ENCODE measurements around the gene WDR7. TPM values are rescaled to one million over a fixed set of nuclear protein-coding genes. Genes with fewer than 3 reads are reported as not detected.

WDR7 gene
- total RNA-seq (2021; ENCODE audit: unreplicated experiment) (11.5 TPM), Bru-seq, nascent RNA (percentile 58 among the genes with signal in this experiment), BruChase-seq, experiment 1, labeled RNA remaining after a 6-hour chase (percentile 45 among the genes with signal in this experiment), BruChase-seq, experiment 2, labeled RNA remaining after a 2-hour chase (percentile 46 among the genes with signal in this experiment)
- polyA plus RNA-seq (2012), result 4.5 and 5.9 TPM in 2 replicates
- long read RNA-seq, full-length matches to known transcripts, result 1 of 10 reads
- long read RNA-seq, partial matches to known transcripts, result 6 of 10 reads
- long read RNA-seq, other reads (novel, unspliced or antisense), result 3 of 10 reads

- H3K9me3 ChIP-seq (ENCODE audit: control insufficient read depth in 1 of 2, insufficient read depth in 1 of 2, low read depth in 1 of 2, low read length in 2 of 2), result no peaks in the 10 kb centered on the region
- DNase-seq (ENCODE audit: low read depth, low spot score) (peak; percentile 97), ATAC-seq (peak; percentile 99)
- no peaks in the 10 kb centered on the region for H3K27me3 ChIP-seq (ENCODE audit: insufficient read depth, low read length)
- peaks cover 0 to 16% of the 10 kb centered on the region in 2 experiments; a peak in 3 of 4 replicates for H3K4me1 ChIP-seq (ENCODE audit: control insufficient read depth in 1 of 2, insufficient read depth in 2 of 2, low read length in 2 of 2)
- H3K4me2 ChIP-seq (ENCODE audit: low read length), result peak within 1 kb of the TSS; percentile 82
- no peaks in the 10 kb centered on the region for H3K9me2 ChIP-seq (ENCODE audit: insufficient read depth)
- H3K4me3 ChIP-seq (replicated peaks in 1 of 2; ENCODE audit: low read depth in 1 of 2, low read length in 2 of 2), result peak within 1 kb of the TSS; percentile 77 to 86
- POLR2A ChIA-PET, result interaction anchor here (1.0 to 1.1 kb wide), 2 partner anchors 10 to 13 kb away, joined by 3 to 6 read pairs; partner anchors contain the start of gene TXNL1
- H4K20me1 ChIP-seq (ENCODE audit: insufficient read depth), result no peaks in the 10 kb centered on the region
- CTCF ChIA-PET, result interaction anchor here (0.7 kb wide), 1 partner anchor 14 kb away, joined by 5 read pairs; no protein-coding TSS in a partner anchor
- no peaks in the 10 kb centered on the region for H3K36me3 ChIP-seq (ENCODE audit: control insufficient read depth in 1 of 2, insufficient read depth in 2 of 2, low read length in 2 of 2)
- peaks cover 25% of the 10 kb centered on the region for H3K79me2 ChIP-seq (ENCODE audit: insufficient read depth, low read length)
- peak within 1 kb of the TSS; percentile 68 for H3K9ac ChIP-seq (ENCODE audit: low read length)
- peak within 1 kb of the TSS; percentile 99 for H2AFZ ChIP-seq (ENCODE audit: low read depth, low read length, poor library complexity, severe bottlenecking)
- no TSS peak for BruUV-seq (replicated peaks)
- H3K27ac ChIP-seq (ENCODE audit: low read depth, low read length), result peak within 1 kb of the TSS; percentile 42
- intact Hi-C loops (cut with micrococcal nuclease), result no loop called here
- RAD21 ChIA-PET (ENCODE audit: low non-redundant PET in 1 of 2, low total read pairs in 2 of 2, uncharacterized antibody in 2 of 2, unreplicated experiment in 2 of 2), result no interaction called here
- TF ChIP-seq ZFX (IDR thresholded peaks at IDR 0.05) (no peak), ATF3 (IDR thresholded peaks at IDR 0.05) (no peak), POLR2A (IDR thresholded peaks at IDR 0.05; ENCODE audit: borderline replicate concordance, extremely low read depth, insufficient read depth, insufficient read length) (no peak), CBX3 (IDR thresholded peaks at IDR 0.05; ENCODE audit: low read depth) (peak; percentile 82), EGR1 (IDR thresholded peaks at IDR 0.05; ENCODE audit: low read depth) (peak; percentile 99), CTCF (IDR thresholded peaks at IDR 0.05 in 2 of 3, conservative IDR thresholded peaks at IDR 0.05 in 1 of 3; ENCODE audit: borderline replicate concordance in 1 of 3, insufficient read depth in 1 of 3, low read depth in 2 of 3, low read length in 2 of 3) (no peak), SP1 (IDR thresholded peaks at IDR 0.05; ENCODE audit: low read depth) (peak; percentile 55), YY1 (IDR thresholded peaks at IDR 0.05; ENCODE audit: extremely low read depth, insufficient replicate concordance, low read depth, low read length) (peak; percentile 99), ELF1 (IDR thresholded peaks at IDR 0.05; ENCODE audit: borderline replicate concordance, low read depth) (no peak), EZH2phosphoT487 (IDR thresholded peaks at IDR 0.05; ENCODE audit: borderline replicate concordance) (no peak), SIN3A (IDR thresholded peaks at IDR 0.05; ENCODE audit: low read depth) (peak; percentile 62), TCF7L2 (IDR thresholded peaks at IDR 0.05; ENCODE audit: borderline replicate concordance, extremely low read depth, insufficient read depth, insufficient read length) (peak; percentile 59), RAD21 (IDR thresholded peaks at IDR 0.05; ENCODE audit: low read depth) (no peak), EZH2 (IDR thresholded peaks at IDR 0.05) (no peak), ZNF274 (IDR thresholded peaks at IDR 0.05; ENCODE audit: low read depth, low read length) (no peak), JUND (IDR thresholded peaks at IDR 0.05) (peak; percentile 11; the same call in 1 of the 2 replicates), POLR2AphosphoS5 (IDR thresholded peaks at IDR 0.05; ENCODE audit: low read depth, low read length) (peak; percentile 69), SRF (IDR thresholded peaks at IDR 0.05; ENCODE audit: low read depth) (peak; percentile 54; the same call in 1 of the 2 replicates)
- TF ChIP-seq, protein P1, sequence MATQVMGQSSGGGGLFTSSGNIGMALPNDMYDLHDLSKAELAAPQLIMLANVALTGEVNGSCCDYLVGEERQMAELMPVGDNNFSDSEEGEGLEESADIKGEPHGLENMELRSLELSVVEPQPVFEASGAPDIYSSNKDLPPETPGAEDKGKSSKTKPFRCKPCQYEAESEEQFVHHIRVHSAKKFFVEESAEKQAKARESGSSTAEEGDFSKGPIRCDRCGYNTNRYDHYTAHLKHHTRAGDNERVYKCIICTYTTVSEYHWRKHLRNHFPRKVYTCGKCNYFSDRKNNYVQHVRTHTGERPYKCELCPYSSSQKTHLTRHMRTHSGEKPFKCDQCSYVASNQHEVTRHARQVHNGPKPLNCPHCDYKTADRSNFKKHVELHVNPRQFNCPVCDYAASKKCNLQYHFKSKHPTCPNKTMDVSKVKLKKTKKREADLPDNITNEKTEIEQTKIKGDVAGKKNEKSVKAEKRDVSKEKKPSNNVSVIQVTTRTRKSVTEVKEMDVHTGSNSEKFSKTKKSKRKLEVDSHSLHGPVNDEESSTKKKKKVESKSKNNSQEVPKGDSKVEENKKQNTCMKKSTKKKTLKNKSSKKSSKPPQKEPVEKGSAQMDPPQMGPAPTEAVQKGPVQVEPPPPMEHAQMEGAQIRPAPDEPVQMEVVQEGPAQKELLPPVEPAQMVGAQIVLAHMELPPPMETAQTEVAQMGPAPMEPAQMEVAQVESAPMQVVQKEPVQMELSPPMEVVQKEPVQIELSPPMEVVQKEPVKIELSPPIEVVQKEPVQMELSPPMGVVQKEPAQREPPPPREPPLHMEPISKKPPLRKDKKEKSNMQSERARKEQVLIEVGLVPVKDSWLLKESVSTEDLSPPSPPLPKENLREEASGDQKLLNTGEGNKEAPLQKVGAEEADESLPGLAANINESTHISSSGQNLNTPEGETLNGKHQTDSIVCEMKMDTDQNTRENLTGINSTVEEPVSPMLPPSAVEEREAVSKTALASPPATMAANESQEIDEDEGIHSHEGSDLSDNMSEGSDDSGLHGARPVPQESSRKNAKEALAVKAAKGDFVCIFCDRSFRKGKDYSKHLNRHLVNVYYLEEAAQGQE (IDR thresholded peaks at IDR 0.05; ENCODE audit: low read depth), result no peak
- TF ChIP-seq, protein P2, sequence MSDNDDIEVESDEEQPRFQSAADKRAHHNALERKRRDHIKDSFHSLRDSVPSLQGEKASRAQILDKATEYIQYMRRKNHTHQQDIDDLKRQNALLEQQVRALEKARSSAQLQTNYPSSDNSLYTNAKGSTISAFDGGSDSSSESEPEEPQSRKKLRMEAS (IDR thresholded peaks at IDR 0.05), result no peak
These were observed at the start of gene WDR7 for GRCh38 chr18:56650944-56651770. TSS of gene WDR7 (plus strand) at chr18:56651359. CDS start at chr18:56672516, 21,157 bp downstream.
